GM12865 (cell line): ENCODE results near the gene ERBB2.

Source experiments
- DNase-seq: peaks from one replicate; pipeline ENCODE4 v3.0.0; 2010; ENCODE audit warnings: low read depth
- H3K4me3 ChIP-seq: 2 replicates; pipeline ENCODE4 v1.5.1; 2011; ENCODE audit warnings: mild to moderate bottlenecking, low read depth, low read length, control low read depth
- TF ChIP-seq, protein P1 (sequence below): IDR thresholded peaks from 2 replicates; pipeline ENCODE4 v1.5.1; 2011; ENCODE audit warnings: low read length, control low read depth, low read depth, inconsistent platforms; ENCODE audit not compliant: insufficient read depth; ENCODE audit errors: missing control alignments

The ERBB2 gene

DNA sequence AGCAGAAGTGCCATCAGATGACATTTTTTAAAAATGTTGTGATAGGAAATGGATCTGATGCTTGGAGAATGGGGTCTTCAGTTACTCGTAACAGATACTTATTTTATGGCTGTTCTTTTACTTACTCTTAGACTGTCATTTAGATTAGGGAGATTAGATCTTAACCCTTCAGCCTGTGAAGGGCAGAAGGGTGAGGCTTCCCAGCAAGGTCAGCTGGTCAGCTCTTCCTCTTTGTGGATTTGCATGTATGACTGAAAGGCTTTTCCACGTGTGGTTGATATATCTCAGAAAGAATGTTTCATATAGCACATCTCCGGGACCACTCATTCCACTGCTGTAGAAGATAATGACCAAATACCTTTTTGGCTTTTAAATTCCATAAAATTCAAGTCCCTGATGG is 65.3 kb downstream of the ERBB2 start:
- no peak for DNase-seq
- no peak overlapping the region for H3K4me3 ChIP-seq
- TF ChIP-seq, protein P1, sequence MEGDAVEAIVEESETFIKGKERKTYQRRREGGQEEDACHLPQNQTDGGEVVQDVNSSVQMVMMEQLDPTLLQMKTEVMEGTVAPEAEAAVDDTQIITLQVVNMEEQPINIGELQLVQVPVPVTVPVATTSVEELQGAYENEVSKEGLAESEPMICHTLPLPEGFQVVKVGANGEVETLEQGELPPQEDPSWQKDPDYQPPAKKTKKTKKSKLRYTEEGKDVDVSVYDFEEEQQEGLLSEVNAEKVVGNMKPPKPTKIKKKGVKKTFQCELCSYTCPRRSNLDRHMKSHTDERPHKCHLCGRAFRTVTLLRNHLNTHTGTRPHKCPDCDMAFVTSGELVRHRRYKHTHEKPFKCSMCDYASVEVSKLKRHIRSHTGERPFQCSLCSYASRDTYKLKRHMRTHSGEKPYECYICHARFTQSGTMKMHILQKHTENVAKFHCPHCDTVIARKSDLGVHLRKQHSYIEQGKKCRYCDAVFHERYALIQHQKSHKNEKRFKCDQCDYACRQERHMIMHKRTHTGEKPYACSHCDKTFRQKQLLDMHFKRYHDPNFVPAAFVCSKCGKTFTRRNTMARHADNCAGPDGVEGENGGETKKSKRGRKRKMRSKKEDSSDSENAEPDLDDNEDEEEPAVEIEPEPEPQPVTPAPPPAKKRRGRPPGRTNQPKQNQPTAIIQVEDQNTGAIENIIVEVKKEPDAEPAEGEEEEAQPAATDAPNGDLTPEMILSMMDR: no peak

DNA sequence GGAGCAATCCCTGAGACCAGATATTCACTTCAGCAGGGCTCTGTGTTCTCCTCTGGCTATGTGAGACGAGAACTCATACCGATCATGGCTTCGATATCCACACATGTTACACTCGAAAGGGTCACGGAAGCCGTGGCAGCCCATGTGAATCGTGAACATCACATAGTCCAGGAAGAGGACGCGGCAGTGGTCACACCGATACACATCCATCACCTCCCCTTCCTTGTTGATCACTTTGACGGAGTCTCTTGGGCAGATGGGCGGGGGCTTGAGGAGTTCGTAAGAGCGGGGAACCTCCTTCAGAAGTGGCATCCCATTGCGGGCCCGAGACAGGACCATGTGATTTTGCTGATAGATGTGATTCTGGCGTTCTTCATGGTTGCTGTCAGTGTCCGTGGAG is 65.9 kb downstream of the ERBB2 start:
- DNase-seq: no peak
- TF ChIP-seq, protein P1: no peak
- H3K4me3 ChIP-seq: no peak overlapping the region

DNA sequence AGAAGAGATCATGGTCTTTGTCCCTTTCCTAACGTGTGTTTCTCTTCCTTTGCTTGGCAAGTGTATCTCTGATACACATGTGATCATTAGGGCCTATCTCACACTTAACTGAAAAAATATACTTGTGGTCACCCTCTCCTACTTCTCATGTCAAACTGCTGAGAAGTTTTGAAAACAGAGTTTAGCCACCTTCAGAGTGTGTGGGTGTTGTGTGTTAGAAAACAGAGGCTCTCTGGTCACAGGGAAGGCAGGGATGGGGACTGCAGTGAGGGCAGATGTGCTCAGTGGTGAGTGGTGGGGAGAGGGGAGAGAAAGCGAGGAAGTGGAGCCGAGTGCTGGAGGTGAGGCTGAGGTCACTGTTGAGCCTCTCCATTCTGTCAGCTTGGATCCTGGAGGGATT is 67.3 kb downstream of the ERBB2 start:
- no peak overlapping the region for H3K4me3 ChIP-seq

DNA sequence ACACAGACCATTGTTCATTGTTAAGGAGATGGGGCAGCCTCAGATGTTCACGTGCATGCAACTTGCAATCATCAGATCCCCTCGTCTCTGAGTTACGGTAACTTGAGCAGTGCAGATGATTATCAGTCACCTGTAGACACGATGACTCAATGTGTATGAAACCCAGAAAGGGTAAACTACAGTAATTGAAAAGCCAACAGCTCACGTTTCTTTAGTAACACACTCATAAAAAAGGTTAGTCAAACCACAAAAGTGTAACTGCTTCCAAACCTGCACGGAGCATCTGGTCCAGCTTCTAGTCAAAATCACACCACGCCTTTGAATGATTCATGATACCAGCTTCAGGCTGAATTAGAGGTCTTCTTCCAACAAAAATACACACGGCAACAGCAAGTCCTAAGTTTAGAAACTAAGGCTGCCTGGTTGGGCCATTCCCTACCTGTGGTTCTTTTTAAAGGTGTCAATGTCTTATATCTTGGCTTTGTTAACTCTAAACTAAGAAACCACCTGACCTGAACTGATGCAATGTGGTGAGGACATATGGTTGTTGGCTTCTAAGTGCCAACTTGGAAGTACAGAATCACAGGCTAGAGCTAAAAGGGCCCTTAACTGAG is 70.2 kb downstream of the ERBB2 start:
- H3K4me3 ChIP-seq: peak overlapping the region; percentile 5; the same call in 1 of the 2 replicates
- DNase-seq: peak; percentile 89
- TF ChIP-seq, protein P1: no peak

More for the DNA sequence above, 67.3 kb downstream of the ERBB2 start:
- DNase-seq: peak; percentile 71
- TF ChIP-seq, protein P1: no peak

DNA sequence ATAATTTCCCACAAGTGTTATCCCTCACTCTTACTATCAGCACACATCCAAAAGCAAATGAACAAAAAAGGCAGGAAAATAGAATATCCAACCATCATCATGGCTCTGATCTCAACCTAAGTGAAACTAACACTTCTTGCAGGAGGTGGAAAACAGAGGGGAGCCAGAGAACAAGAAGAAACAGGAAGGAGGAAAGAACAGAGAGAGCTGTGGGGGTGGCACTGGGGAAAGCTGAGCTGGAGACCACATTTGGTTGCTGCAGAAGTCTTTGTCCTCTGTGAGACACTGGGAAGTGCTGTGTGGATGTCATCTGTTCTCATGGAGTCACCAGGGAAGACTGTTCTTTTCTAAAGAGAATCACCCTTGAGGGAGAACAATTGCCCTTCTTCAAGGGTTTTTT is 72.6 kb downstream of the ERBB2 start:
- DNase-seq: no peak
- TF ChIP-seq, protein P1: no peak
- peak overlapping the region; percentile 90 for H3K4me3 ChIP-seq

DNA sequence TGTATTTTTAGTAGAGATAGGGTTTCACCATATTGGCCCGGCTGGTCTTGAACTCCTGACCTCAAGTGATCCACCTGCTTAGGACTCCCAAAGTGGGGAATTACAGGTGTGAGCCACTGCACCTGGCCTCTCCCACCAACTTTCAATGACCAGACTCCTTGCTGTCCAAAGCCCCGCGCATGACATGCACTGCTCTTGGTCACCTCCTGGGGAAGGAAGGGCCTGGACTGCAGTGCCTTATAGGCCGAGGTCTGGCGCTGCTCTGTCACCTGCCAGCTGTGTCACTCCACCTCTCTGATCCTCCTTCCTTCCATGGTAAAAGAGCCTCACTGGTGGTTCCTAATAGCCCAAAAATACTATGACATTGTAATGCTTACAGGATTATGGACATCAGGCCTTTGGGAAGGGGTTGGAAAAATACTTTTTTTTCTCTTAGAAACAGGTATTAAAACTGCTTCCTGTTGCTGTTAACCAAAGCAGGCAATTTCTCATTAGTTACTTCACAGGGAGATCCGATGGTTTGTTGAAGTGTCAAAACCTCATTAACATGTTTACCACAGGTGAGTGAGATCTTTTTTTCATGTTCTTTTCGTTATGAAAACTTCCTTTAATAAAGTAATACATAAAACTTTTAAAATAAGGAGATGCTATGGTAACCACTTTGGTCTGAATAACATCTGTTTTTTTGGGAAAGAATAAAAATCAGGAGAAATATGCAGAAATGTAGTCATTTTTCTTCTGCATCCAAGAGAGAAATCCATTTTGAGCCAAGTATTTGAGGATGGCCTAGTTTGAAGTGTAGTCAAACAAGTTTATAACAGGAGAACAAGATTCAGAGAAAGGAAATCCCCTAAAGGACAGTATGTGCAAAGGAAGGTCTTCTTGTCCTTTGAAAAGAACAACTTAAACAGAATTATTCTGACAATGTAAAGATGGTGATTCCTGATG is 73.4 kb downstream of the ERBB2 start:
- no peak for DNase-seq
- H3K4me3 ChIP-seq: peak overlapping the region; percentile 90
- TF ChIP-seq, protein P1: no peak

DNA sequence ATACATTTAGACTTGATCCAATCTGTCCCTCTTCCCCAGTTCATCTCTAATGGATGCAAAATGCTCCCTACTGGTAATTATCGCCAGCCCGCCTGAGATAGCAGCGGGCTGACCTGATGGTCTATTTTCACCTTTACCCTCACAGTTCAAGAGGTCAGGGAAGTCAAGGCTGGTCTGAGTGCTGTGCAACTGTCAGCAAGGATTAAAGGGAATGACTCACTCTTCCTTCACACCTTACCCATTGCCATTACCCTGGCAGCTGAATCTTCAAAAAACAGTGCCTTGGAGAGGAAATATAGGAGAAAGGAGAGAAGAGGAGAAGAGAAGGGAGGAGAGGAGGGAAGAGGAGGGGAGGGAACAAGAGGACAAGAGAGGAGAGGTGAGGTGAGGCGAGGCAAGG is 74.2 kb downstream of the ERBB2 start:
- TF ChIP-seq, protein P1: no peak
- DNase-seq: no peak
- peak overlapping the region; percentile 90 for H3K4me3 ChIP-seq
